Adipocyte (in vitro differentiated cells): ENCODE results near the gene SMG6.

Experiments
- DNase-seq: peaks from one replicate; pipeline ENCODE4 v3.0.0-alpha.2; 2015; ENCODE audit warnings: low read depth
- H3K27me3 ChIP-seq: replicated peaks from 2 replicates; pipeline ENCODE4 v1.7.0; 2013; ENCODE audit warnings: mild to moderate bottlenecking, low read length, moderate library complexity; ENCODE audit not compliant: control insufficient read depth, insufficient read depth
- H3K36me3 ChIP-seq: 2 replicates; pipeline ENCODE4 v1.7.0; 2013; ENCODE audit warnings: low read length, mild to moderate bottlenecking, moderate library complexity; ENCODE audit not compliant: control insufficient read depth, insufficient read depth, severe bottlenecking
- H3K4me1 ChIP-seq: 2 replicates; pipeline ENCODE4 v1.7.0; 2013; ENCODE audit warnings: mild to moderate bottlenecking, low read length, moderate library complexity; ENCODE audit not compliant: control insufficient read depth, insufficient read depth
- H3K4me3 ChIP-seq: 2 replicates; pipeline ENCODE4 v1.7.0; 2013; ENCODE audit warnings: mild to moderate bottlenecking, low read length, moderate library complexity
- H3K9ac ChIP-seq: 2 replicates; pipeline ENCODE4 v1.7.0; 2013; ENCODE audit warnings: mild to moderate bottlenecking, low read length, moderate library complexity
- H3K9me3 ChIP-seq: 2 replicates; pipeline ENCODE4 v1.7.0; 2013; ENCODE audit warnings: mild to moderate bottlenecking, low read length, moderate library complexity; ENCODE audit not compliant: control insufficient read depth

The SMG6 gene

DNA sequence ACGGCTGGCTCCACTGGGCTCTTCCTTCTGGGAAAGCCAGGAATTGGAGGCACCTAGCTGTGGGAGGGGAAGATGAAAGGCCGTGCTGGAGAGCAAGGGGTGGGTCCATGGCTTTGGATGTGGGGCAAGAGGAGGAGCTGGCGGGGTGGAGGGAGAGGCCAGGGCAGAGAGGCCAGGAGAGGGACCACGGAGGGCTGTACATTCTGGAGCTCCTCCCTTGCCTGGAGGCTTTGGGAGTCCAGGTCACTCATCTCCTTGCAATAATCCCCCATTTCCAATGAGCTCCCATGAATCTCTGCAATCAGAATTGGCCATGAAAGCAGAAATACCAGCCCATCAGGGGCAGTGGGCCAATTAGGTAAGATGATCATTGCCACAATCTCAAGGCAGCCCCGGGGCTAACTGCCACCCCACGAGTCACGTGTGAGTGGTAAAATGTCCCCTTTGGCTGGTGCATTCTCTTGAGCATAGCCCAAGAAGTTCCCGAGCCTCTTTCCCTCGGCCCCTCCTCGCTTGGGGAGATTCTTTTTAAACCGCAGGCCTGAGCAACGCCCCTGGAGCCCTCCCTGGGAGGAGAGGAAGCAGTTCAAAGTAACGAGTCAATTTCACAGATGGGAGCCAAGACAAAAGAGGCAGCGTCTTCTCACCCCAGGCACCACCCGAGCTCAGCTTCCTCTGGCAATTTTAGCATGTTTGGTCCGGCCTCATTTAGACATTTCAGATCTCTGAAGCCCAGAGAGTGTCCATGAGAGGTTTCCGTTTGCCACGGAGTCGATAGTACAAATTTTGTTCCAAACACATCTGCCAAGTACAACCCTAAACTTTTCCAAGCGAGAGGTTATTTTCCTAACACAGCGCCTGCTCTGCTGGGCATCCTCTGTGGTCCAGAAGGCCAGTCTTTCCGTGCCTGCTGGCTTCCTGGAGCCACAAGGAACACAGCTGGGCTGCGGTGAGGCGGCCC lies 291.9 kb downstream of the SMG6 start:
- H3K4me1 ChIP-seq, result peaks cover 53% of the 10 kb centered on the region
- H3K36me3 ChIP-seq, result no peaks in the 10 kb centered on the region
- no peaks in the 10 kb centered on the region for H3K9me3 ChIP-seq
- peak overlapping the region; percentile 62 for H3K4me3 ChIP-seq
- peak overlapping the region; percentile 84 for H3K9ac ChIP-seq
- peak; percentile 73 for DNase-seq
- peaks cover 3% of the 10 kb centered on the region for H3K27me3 ChIP-seq
